Osteoblast (primary cell): ENCODE data around the gene CNKSR2. TPM values are rescaled to one million over a fixed set of nuclear protein-coding genes. Genes with fewer than 3 reads are reported as not detected.
A peak's percentile ranks its signal among the peaks of the same experiment; 100 is the strongest.

Experiments
- DNase-seq: peaks from one replicate; pipeline ENCODE4 v3.0.0; 2011; ENCODE audit warnings: low spot score, mixed read lengths; ENCODE audit not compliant: insufficient read length; ENCODE audit errors: missing footprints
- H2AFZ ChIP-seq: 2 replicates; pipeline ENCODE4 v1.6.0; 2011; ENCODE audit warnings: mild to moderate bottlenecking, low read length
- H3K27ac ChIP-seq: 2 replicates; pipeline ENCODE4 v1.5.1; 2011; ENCODE audit warnings: mild to moderate bottlenecking, low read depth, low read length, moderate library complexity
- H3K27me3 ChIP-seq: 2 replicates; pipeline ENCODE4 v1.6.0; 2012; ENCODE audit warnings: mild to moderate bottlenecking, control low read depth, inconsistent platforms, low read length, moderate library complexity; ENCODE audit not compliant: insufficient read depth
- H3K36me3 ChIP-seq: 2 replicates; pipeline ENCODE4 v1.5.1; 2011; ENCODE audit warnings: mild to moderate bottlenecking, low read length, control low read depth, moderate library complexity; ENCODE audit not compliant: insufficient read depth
- H3K4me1 ChIP-seq: 2 replicates; pipeline ENCODE4 v1.5.1; 2011; ENCODE audit warnings: mild to moderate bottlenecking, low read length, control low read depth, moderate library complexity; ENCODE audit not compliant: insufficient read depth
- H3K4me2 ChIP-seq: 2 replicates; pipeline ENCODE4 v1.6.0; 2011; ENCODE audit warnings: mild to moderate bottlenecking, low read length; ENCODE audit not compliant: insufficient read depth
- H3K4me3 ChIP-seq: fragments of 200-600 bp; sonication (generic); 3 replicates; pipeline ENCODE4 v1.5.1; 2012; ENCODE audit warnings: mild to moderate bottlenecking, low read length, inconsistent platforms; ENCODE audit not compliant: insufficient read depth
- H3K79me2 ChIP-seq: 2 replicates; pipeline ENCODE4 v1.6.0; 2012; ENCODE audit warnings: mild to moderate bottlenecking, low read length, control low read depth, inconsistent platforms; ENCODE audit not compliant: insufficient read depth
- H3K9me3 ChIP-seq: 2 replicates; pipeline ENCODE4 v1.5.1; 2011; ENCODE audit warnings: low read depth, low read length, control low read depth
- H4K20me1 ChIP-seq: 2 replicates; pipeline ENCODE4 v1.6.0; 2012; ENCODE audit warnings: mild to moderate bottlenecking, low read length, control low read depth; ENCODE audit not compliant: insufficient read depth
- CTCF ChIP-seq: IDR thresholded peaks from 2 replicates; pipeline ENCODE4 v1.5.1; 2011; ENCODE audit warnings: mild to moderate bottlenecking, low read depth, low read length, moderate library complexity; ENCODE audit errors: extremely low read depth
- total RNA-seq: library from RNA; depleted of rRNA; stranded (reverse); fragments of >200 nt; gene quantifications from 2 replicates; pipeline ENCODE4 v1.2.3, GENCODE V29; 2012

The CNKSR2 gene
- total RNA-seq, 1 donor, result 1.8 TPM

- no peaks in the 10 kb centered on the region for H3K36me3 ChIP-seq
- no peak overlapping the region for H3K4me2 ChIP-seq
- DNase-seq, result no peak
- H4K20me1 ChIP-seq, result no peaks in the 10 kb centered on the region
- H3K9me3 ChIP-seq, result no peaks in the 10 kb centered on the region
- H3K27me3 ChIP-seq, result peaks cover 18% of the 10 kb centered on the region
- no peak overlapping the region for H3K4me3 ChIP-seq
- no peak for TF ChIP-seq CTCF
- H3K27ac ChIP-seq, result no peak overlapping the region
- no peaks in the 10 kb centered on the region for H3K4me1 ChIP-seq
- H2AFZ ChIP-seq, result no peak overlapping the region
- no peaks in the 10 kb centered on the region for H3K79me2 ChIP-seq
Measured at GRCh38 chrX:21373001-21373400, 1.2 kb upstream of the CNKSR2 start.

GRCh38 chrX:21373637-21374162, 518 bp upstream of the CNKSR2 start:
- no peak for TF ChIP-seq CTCF
- no peaks in the 10 kb centered on the region for H3K36me3 ChIP-seq
- peaks cover 18% of the 10 kb centered on the region for H3K27me3 ChIP-seq
- H4K20me1 ChIP-seq, result no peaks in the 10 kb centered on the region
- peak; percentile 79 for DNase-seq
- no peak overlapping the region for H3K27ac ChIP-seq
- no peaks in the 10 kb centered on the region for H3K4me1 ChIP-seq
- H3K9me3 ChIP-seq, result no peaks in the 10 kb centered on the region
- peak overlapping the region; percentile 68 for H3K4me3 ChIP-seq
- H3K79me2 ChIP-seq, result no peaks in the 10 kb centered on the region
- peak overlapping the region; percentile 75 for H2AFZ ChIP-seq
- H3K4me2 ChIP-seq, result peak overlapping the region; percentile 61

- H3K27ac ChIP-seq, result no peak overlapping the region
- no peaks in the 10 kb centered on the region for H3K9me3 ChIP-seq
- TF ChIP-seq CTCF, result no peak
- H3K4me2 ChIP-seq, result peak overlapping the region; percentile 78
- H3K79me2 ChIP-seq, result no peaks in the 10 kb centered on the region
- H3K4me3 ChIP-seq, result peak overlapping the region; percentile 68
- H3K27me3 ChIP-seq, result peaks cover 18% of the 10 kb centered on the region
- H3K36me3 ChIP-seq, result no peaks in the 10 kb centered on the region
- H3K4me1 ChIP-seq, result no peaks in the 10 kb centered on the region
- H4K20me1 ChIP-seq, result no peaks in the 10 kb centered on the region
- H2AFZ ChIP-seq, result peak overlapping the region; percentile 56
- no peak for DNase-seq
Measured at GRCh38 chrX:21374994-21375707, 933 bp downstream of the CNKSR2 start.

GRCh38 chrX:21375708-21376009, 1.4 kb downstream of the CNKSR2 start:
- Histone ChIP-seq H3K4me3 (no peak overlapping the region), H2AFZ (no peak overlapping the region), H3K27me3 (peaks cover 18% of the 10 kb centered on the region), H3K4me2 (no peak overlapping the region), H3K36me3 (no peaks in the 10 kb centered on the region), H3K79me2 (no peaks in the 10 kb centered on the region), H3K4me1 (no peaks in the 10 kb centered on the region), H3K9me3 (no peaks in the 10 kb centered on the region), H3K27ac (no peak overlapping the region), H4K20me1 (no peaks in the 10 kb centered on the region)
- TF ChIP-seq CTCF, result no peak
- DNase-seq, result peak; percentile 72
